Ecto neural progenitor cell (in vitro differentiated cells): Measurements from ENCODE around the gene RHOU.
A peak's percentile ranks its signal among the peaks of the same experiment; 100 is the strongest.
"Not testable (repeated sequence)": the region's sequence is repeated elsewhere in the genome, so short reads cannot be mapped to it uniquely, and the experiment has no call there.

Source experiments
- DNase-seq: peaks from one replicate; pipeline ENCODE4 v3.0.0-alpha.2; 2018; ENCODE audit warnings: low spot score

RHOU gene

DNA sequence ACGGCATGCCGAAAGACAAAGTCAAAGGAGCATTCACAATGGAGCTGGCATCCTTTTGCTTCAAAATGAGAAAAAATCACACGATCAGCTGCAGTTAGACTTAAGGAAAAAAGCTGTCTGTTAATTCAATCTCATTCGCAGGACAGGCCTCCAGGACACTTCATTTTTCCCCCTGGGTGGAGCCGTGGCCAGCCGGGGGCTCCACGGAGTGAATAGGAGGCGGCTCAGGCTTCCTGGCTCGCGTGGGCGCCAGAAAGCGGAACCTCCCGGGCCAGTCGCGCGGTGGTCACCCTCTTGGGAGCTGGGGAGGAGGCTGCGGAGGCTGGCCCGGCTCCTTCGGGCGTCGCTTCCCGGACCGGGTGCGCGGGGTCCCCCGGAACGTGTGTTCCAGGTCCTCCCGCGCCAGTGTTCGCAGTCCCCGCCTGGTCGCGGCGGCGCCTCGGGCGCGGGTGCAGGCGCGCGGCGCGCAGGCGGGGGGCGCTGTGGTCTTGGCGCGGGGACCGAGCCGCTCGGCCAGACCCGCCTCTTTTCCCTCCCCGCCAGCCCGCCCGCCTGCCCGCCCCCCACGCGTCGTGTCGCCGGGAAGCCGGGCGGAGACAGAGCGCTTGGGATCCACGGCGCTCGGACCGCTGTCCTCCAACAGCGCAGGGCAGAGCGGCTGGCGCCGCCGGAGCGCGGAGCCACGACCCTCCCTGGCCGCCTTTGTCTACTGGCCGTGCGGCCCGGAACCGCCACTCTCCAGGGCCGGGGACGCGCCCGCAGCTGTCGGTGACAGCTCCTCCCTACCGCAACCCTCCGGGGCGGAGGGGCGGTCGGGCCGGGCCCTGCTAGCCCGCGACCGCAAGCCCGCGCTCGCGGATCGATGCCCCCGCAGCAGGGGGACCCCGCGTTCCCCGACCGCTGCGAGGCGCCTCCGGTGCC, at the start of gene RHOU:
Gene RHOU (plus strand): TSS at position 599 of the 921 bp plus-strand sequence. CDS start 264 bp downstream, at position 863.
- peak; percentile 87 for DNase-seq

- no peak for DNase-seq
Observed at GRCh38 chr1:228687587-228687986, 47.7 kb upstream of the RHOU start.

- no peak for DNase-seq
Observed at GRCh38 chr1:228689255-228689654, 46.0 kb upstream of the RHOU start.

DNA sequence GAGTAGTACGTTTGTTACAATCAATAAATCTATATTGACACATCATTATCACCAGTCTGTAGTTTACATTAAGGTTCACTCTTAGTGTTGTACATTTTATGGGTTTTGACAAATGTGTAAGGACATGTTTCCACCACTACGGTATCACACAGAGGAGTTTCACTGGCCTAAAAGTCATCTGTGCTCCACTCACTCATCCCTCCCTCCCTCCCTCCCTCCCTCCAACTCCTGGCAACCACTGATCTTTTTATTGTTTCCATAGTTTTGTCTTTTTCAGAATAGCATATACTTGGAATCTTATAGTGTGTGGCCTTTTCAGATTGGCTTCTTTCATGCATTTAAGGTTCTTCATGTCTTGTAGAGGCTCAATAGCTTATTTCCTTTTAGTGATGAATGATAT, 44.1 kb upstream of the RHOU start:
- DNase-seq = no peak

- DNase-seq = no peak
Observed at GRCh38 chr1:228691926-228692325, 43.4 kb upstream of the RHOU start.

DNA sequence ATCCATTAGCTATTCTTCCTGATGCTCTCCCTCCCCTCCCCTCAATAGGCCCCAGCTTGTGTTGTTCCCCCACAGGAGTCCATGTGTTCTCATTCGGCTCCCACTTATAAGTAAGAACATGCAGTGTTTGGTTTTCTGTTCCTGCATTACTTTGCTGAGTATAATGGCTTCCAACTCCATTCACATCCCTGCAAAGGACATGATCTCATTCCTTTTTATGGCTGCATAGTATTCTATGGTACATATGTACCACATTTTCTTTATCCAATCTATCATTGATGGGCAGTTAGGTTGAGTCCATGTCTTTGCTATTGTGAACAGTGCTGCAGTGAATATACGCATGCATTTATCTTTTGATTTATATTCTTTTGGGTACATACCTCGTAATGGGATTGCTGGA, 40.8 kb upstream of the RHOU start:
- DNase-seq = not testable (repeated sequence)

DNA sequence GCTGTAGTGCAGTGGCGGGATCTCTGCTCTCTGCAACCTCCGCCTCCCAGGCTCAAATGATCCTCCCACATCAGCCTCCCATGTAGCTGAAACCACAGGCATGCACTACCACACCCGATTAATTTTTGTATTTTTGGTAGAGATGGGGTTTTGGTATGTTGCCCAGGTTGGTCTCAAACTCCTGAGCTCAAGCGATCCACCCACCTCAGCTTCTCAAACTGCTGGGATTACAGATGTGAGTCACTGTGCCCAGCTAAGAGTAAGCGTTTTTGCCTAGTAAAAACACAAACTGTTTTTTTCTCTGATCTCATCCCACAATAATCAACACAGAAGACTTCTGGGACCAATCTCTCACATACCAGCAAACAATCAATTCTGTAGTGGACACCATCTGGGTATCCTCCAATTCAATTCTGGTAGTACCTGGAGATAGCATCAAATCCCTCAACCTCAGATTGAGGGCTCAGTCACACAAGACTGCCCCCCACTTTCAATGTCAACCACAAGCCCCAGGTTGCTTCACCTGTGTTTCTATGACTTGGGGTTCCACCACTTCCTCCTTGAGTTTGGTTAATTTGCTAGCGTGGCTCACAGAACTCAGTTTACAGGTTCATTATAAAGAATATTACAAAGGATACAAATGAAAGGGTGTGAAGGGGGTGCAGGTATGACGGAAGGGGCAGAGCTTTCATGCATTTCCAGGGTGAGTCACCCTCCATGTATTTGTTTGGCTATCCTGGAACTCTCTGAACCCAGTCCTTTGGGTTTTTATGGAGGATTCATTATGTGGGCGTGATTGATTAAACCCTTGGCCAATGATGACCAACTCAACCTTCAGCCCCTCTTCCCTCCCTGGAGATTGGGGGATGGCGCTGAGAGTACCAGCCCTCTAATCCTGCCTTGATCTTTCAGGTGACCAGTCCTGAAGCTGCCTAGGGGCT, 40.0 kb upstream of the RHOU start:
- DNase-seq = no peak

DNA sequence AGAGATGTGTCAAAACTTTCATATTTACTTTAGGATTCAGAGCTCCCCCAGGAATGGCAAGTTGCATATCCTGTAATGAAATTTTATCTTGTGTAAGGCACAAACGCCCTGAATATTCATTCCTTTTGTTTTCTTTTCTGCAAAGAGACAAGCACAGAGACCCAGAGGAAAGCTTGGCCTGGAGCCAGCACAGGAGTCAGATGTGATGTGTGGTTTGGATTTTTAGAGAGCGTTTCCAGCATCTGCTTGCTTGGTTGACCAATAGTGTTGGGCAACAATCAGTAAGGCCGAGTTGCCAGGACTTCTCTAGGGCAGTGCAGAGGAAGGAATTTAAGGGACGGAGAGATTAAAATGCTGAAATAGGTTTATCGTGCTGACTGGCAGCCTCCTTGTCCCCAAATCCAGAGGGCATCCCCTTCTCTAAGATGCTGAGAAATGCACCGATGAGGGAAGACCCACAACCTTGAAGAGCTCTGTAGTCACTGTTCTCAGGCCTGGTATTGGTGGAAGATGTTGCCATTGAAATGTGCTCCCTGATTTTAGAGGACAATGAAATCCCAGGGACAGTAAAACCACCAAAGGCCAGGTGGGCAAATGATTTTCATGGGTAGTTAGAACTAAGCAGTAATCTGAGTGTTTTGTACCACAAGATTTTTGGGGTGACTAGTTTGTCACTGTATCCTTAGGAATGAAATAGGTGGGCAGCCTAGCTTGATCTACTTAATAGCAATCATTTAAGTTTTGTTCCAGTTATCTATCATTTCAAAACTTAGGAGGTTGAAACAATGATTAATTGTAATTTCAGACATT, 37.9 kb upstream of the RHOU start:
- no peak for DNase-seq

GRCh38 chr1:228698017-228698329, 37.3 kb upstream of the RHOU start:
- no peak for DNase-seq

DNA sequence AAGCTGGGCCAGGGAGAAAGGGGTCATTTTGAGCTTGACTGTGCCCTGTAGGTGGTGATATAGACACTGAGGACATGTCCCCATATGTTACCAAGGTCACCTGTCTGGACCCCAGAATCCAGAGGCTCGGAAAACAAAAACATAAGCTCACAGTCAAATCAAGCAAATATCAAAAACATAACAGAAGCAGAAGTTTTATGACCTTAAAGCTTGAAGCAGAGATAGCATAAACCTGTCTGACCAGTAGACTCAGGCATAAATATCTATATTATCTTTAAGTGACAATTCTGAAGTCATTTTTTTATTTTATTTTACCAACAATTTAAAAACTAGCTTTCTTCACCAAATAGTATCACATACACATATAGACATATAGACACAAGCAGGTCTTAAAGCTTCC, 32.8 kb upstream of the RHOU start:
- DNase-seq = no peak

GRCh38 chr1:228706305-228706704, 29.0 kb upstream of the RHOU start:
- DNase-seq = no peak

DNA sequence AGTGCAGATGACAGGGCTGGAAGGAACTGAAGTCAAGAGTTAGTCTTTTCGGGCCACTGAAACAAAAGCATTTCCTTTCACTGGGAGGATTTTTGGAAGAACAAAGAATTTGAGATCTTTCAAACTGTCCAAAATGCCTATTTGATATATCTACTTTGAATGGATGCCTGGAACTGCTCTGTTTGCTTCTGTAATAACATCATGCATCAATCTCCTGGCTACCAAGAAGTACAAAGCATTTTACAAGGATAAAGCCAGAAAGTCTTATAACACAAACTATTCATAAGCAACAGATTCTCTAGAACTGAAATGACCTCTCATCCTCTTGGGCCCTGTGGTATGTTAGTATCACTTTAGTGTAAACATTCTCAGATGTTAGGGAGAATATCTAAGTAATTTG, 18.2 kb upstream of the RHOU start:
- DNase-seq = no peak

DNA sequence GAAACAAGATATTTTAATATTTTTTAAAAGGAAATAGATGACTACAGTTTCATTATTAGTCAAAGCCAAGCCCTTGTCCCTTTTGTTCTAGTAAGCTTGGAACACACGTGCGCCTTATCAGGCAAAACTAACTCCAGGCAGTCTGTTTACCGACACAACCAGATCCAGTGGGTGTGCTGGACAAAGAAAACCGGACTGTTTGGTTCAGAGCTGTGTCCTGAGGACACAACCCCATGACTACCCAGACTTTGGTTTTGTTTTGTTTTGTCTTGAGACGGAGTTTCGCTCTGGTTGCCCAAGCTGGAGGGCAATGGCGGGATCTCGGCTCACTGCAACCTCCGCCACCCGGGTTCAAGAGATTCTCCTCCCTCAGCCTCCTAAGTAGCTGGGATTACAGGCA, 13.9 kb upstream of the RHOU start:
- no peak for DNase-seq

GRCh38 chr1:228723287-228723686, 12.0 kb upstream of the RHOU start:
- DNase-seq = no peak

GRCh38 chr1:228723921-228724320, 11.4 kb upstream of the RHOU start:
- DNase-seq = no peak

GRCh38 chr1:228725178-228725577, 10.1 kb upstream of the RHOU start:
- no peak for DNase-seq

- DNase-seq = no peak
Observed at GRCh38 chr1:228727681-228728171, 7.6 kb upstream of the RHOU start.

GRCh38 chr1:228732426-228732825, 2.9 kb upstream of the RHOU start:
- DNase-seq = no peak

- DNase-seq = no peak
Observed at GRCh38 chr1:228733576-228733975, 1.7 kb upstream of the RHOU start.

GRCh38 chr1:228735871-228736586, 750 bp downstream of the RHOU start:
- DNase-seq = peak; percentile 62

- no peak for DNase-seq
Observed at GRCh38 chr1:228736844-228737445, 1.7 kb downstream of the RHOU start.
